HepG2 (cell line): ENCODE measurements around the gene DAB1. TPM values are rescaled to one million over a fixed set of nuclear protein-coding genes. Genes with fewer than 3 reads are reported as not detected.
A peak's percentile ranks its signal among the peaks of the same experiment; 100 is the strongest.

Experiments used
- ARNT2 ChIP-seq: sonication (generic); formaldehyde crosslinking; IDR thresholded peaks from 2 replicates; pipeline ENCODE4 v1.8.0; 2022; ENCODE audit warnings: mild to moderate bottlenecking, low read depth, missing genetic modification reagents, moderate library complexity
- CENPT ChIP-seq: sonication (generic); formaldehyde crosslinking; IDR thresholded peaks from 2 replicates; pipeline ENCODE4 v1.8.0; 2022; ENCODE audit warnings: low read depth, mild to moderate bottlenecking, moderate library complexity, missing genetic modification reagents
- CREM ChIP-seq, 2 experiments: sonication (generic) in 1 of 2; formaldehyde crosslinking in 1 of 2; IDR thresholded peaks; 2 replicates each; pipeline versions ENCODE4 v1.4.0 to v1.6.1; 2016 to 2020; ENCODE audit warnings: antibody characterized with exemption in 1 of 2, mild to moderate bottlenecking in 1 of 2, missing genetic modification reagents in 1 of 2
- FOXA3 ChIP-seq: IDR thresholded peaks from 2 replicates; pipeline ENCODE4 v1.6.1; 2016; ENCODE audit warnings: missing genetic modification reagents, missing compliant biosample characterization
- KDM1A ChIP-seq: IDR thresholded peaks from 2 replicates; pipeline ENCODE4 v1.6.1; 2016; ENCODE audit warnings: missing compliant biosample characterization
- NCOR1 ChIP-seq: fragments of 200-600 bp; sonication (generic); IDR thresholded peaks from 2 replicates; pipeline ENCODE4 v1.7.0; 2017; ENCODE audit warnings: antibody characterized with exemption, low read length, borderline replicate concordance
- NFYB ChIP-seq: sonication (generic); formaldehyde crosslinking; IDR thresholded peaks from 2 replicates; pipeline ENCODE4 v1.4.0; 2020; ENCODE audit warnings: missing genetic modification reagents
- SMAD1 ChIP-seq: sonication (generic); formaldehyde crosslinking; IDR thresholded peaks from 2 replicates; pipeline ENCODE4 v1.4.0; 2020; ENCODE audit warnings: missing genetic modification reagents, low read depth, mild to moderate bottlenecking, borderline replicate concordance
- WIZ ChIP-seq: sonication (generic); formaldehyde crosslinking; IDR thresholded peaks from 2 replicates; pipeline ENCODE4 v1.5.1; 2020; ENCODE audit warnings: mild to moderate bottlenecking, missing genetic modification reagents
- ZFY ChIP-seq: sonication (generic); formaldehyde crosslinking; IDR thresholded peaks from 2 replicates; pipeline ENCODE4 v1.4.0; 2020; ENCODE audit warnings: missing genetic modification reagents
- ZNF207 ChIP-seq: fragments of 450-650 bp; IDR thresholded peaks from 2 replicates; pipeline ENCODE4 v1.6.1; 2016; ENCODE audit warnings: antibody characterized with exemption, borderline replicate concordance
- ZNF331 ChIP-seq: sonication (generic); formaldehyde crosslinking; IDR thresholded peaks from 2 replicates; pipeline ENCODE4 v1.4.0; 2020; ENCODE audit warnings: missing genetic modification reagents
- ZNF354B ChIP-seq: sonication (generic); formaldehyde crosslinking; IDR thresholded peaks from 2 replicates; pipeline ENCODE4 v1.8.0; 2022; ENCODE audit warnings: mild to moderate bottlenecking, missing genetic modification reagents
- ZNF644 ChIP-seq: IDR thresholded peaks from 2 replicates; pipeline ENCODE4 v1.6.1; 2016; ENCODE audit warnings: low read depth
- ZNF747 ChIP-seq: sonication (generic); formaldehyde crosslinking; IDR thresholded peaks from 2 replicates; pipeline ENCODE4 v1.8.1; 2023; ENCODE audit warnings: missing genetic modification reagents, mild to moderate bottlenecking, borderline replicate concordance
- ZNF761 ChIP-seq: sonication (generic); formaldehyde crosslinking; conservative IDR thresholded peaks from 2 replicates; pipeline ENCODE4 v1.4.0; 2020; ENCODE audit warnings: mild to moderate bottlenecking, missing genetic modification reagents
- ZNF773 ChIP-seq: sonication (generic); formaldehyde crosslinking; IDR thresholded peaks from 2 replicates; pipeline ENCODE4 v1.4.0; 2020; ENCODE audit warnings: missing genetic modification reagents, borderline replicate concordance
- ZNF850 ChIP-seq: sonication (generic); formaldehyde crosslinking; conservative IDR thresholded peaks from 2 replicates; pipeline ENCODE4 v1.9.0; 2021; ENCODE audit warnings: mild to moderate bottlenecking, missing genetic modification reagents
- polyA plus RNA-seq, 8 experiments: library from polyadenylated mRNA; depleted of rRNA in 3 of 8; stranded (reverse) in 7 of 8; unstranded in 1 of 8; fragments of >200 nt; fragmentation: Illumina TruSeq in 4 of 8; extraction: Trizol in 4 of 8; gene quantifications; 2 replicates each; pipeline versions ENCODE4 v1.2.1 to v1.2.3, GENCODE V29; 2011 to 2016; ENCODE audit warnings: low read depth in 4 of 8, missing spikeins in 1 of 8, mixed read lengths in 1 of 8; ENCODE audit not compliant: insufficient read depth in 1 of 8
- total RNA-seq, 5 experiments: library from RNA; depleted of rRNA; stranded (reverse); fragments of >200 nt; fragmentation: Illumina TruSeq; extraction: Trizol; gene quantifications; 2 replicates each; pipeline ENCODE4 v1.2.3, GENCODE V29; 2016; ENCODE audit warnings: low read depth in 1 of 5
- TF ChIP-seq, protein P1 (sequence below): sonication (generic); formaldehyde crosslinking; IDR thresholded peaks from 2 replicates; pipeline ENCODE4 v1.4.0; 2020; ENCODE audit warnings: missing genetic modification reagents
- TF ChIP-seq, protein P2 (sequence below): sonication (generic); formaldehyde crosslinking; IDR thresholded peaks from 2 replicates; pipeline ENCODE4 v1.8.1; 2023; ENCODE audit warnings: mild to moderate bottlenecking, inconsistent platforms, moderate library complexity, missing genetic modification reagents, borderline replicate concordance
- TF ChIP-seq, protein P3 (sequence below): sonication (generic); formaldehyde crosslinking; IDR thresholded peaks from 2 replicates; pipeline ENCODE4 v1.5.1; 2020; ENCODE audit warnings: mild to moderate bottlenecking, missing genetic modification reagents, borderline replicate concordance
- TF ChIP-seq, protein P4 (sequence below): sonication (generic); formaldehyde crosslinking; IDR thresholded peaks from 2 replicates; pipeline ENCODE4 v1.4.0; 2020; ENCODE audit warnings: mild to moderate bottlenecking, missing genetic modification reagents

Gene DAB1
- total and polyA plus RNA-seq, 2 of the 13 experiments (the other 11 are each of a cell fraction or from before 2014, with no cell fraction given): 0.04 to 0.13 TPM

DNA sequence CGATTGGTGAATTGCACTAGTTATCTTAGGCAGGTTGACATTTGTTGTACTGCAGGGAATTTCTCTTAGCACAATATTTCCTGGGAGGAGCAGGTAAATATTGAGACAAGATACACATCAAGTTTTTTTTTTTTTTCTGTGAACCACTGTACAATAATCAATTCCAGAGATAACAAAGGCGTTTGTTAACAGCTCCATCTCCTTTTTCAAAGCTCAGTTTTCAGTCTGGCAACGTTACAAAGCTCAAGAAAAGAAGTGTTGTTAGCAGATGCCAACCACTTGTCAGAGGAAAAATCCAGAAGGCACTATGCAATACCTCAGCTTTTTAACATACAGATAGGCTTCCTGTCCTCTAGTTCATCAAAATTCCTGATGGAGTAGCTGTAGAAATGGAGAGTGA, 40.9 kb upstream of the DAB1 start (continued):
- TF ChIP-seq CREM (IDR thresholded peaks at IDR 0.05) (peak; percentile 90), CREM (CRISPR knock-in tag; IDR thresholded peaks at IDR 0.05) (no peak), ZFY (no peak), FOXA3 (peak; percentile 94), ARNT2 (no peak), ZNF761 (CRISPR knock-in tag) (no peak), ZNF354B (no peak), ZNF850 (CRISPR knock-in tag) (no peak), ZNF331 (CRISPR knock-in tag) (peak; percentile 46; the same call in 1 of the 2 replicates), NFYB (CRISPR knock-in tag) (no peak), SMAD1 (CRISPR knock-in tag) (no peak), KDM1A (CRISPR knock-in tag) (peak; percentile 67; the same call in 1 of the 2 replicates), ZNF207 (no peak), NCOR1 (peak; percentile 52; the same call in 1 of the 2 replicates), WIZ (CRISPR knock-in tag) (no peak), ZNF644 (CRISPR knock-in tag) (no peak), ZNF747 (CRISPR knock-in tag) (no peak), CENPT (CRISPR knock-in tag) (no peak), ZNF773 (CRISPR knock-in tag) (no peak)
- TF ChIP-seq, protein P1, sequence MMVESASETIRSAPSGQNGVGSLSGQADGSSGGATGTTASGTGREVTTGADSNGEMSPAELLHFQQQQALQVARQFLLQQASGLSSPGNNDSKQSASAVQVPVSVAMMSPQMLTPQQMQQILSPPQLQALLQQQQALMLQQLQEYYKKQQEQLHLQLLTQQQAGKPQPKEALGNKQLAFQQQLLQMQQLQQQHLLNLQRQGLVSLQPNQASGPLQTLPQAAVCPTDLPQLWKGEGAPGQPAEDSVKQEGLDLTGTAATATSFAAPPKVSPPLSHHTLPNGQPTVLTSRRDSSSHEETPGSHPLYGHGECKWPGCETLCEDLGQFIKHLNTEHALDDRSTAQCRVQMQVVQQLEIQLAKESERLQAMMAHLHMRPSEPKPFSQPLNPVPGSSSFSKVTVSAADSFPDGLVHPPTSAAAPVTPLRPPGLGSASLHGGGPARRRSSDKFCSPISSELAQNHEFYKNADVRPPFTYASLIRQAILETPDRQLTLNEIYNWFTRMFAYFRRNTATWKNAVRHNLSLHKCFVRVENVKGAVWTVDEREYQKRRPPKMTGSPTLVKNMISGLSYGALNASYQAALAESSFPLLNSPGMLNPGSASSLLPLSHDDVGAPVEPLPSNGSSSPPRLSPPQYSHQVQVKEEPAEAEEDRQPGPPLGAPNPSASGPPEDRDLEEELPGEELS (CRISPR knock-in tag): peak; percentile 91
- TF ChIP-seq, protein P2, sequence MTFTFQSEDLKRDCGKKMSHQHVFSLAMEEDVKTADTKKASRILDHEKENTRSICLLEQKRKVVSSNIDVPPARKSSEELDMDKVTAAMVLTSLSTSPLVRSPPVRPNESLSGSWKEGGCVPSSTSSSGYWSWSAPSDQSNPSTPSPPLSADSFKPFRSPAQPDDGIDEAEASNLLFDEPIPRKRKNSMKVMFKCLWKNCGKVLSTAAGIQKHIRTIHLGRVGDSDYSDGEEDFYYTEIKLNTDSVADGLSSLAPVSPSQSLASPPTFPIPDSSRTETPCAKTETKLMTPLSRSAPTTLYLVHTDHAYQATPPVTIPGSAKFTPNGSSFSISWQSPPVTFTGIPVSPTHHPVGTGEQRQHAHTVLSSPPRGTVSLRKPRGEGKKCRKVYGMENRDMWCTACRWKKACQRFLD (CRISPR knock-in tag): no peak
- TF ChIP-seq, protein P3, sequence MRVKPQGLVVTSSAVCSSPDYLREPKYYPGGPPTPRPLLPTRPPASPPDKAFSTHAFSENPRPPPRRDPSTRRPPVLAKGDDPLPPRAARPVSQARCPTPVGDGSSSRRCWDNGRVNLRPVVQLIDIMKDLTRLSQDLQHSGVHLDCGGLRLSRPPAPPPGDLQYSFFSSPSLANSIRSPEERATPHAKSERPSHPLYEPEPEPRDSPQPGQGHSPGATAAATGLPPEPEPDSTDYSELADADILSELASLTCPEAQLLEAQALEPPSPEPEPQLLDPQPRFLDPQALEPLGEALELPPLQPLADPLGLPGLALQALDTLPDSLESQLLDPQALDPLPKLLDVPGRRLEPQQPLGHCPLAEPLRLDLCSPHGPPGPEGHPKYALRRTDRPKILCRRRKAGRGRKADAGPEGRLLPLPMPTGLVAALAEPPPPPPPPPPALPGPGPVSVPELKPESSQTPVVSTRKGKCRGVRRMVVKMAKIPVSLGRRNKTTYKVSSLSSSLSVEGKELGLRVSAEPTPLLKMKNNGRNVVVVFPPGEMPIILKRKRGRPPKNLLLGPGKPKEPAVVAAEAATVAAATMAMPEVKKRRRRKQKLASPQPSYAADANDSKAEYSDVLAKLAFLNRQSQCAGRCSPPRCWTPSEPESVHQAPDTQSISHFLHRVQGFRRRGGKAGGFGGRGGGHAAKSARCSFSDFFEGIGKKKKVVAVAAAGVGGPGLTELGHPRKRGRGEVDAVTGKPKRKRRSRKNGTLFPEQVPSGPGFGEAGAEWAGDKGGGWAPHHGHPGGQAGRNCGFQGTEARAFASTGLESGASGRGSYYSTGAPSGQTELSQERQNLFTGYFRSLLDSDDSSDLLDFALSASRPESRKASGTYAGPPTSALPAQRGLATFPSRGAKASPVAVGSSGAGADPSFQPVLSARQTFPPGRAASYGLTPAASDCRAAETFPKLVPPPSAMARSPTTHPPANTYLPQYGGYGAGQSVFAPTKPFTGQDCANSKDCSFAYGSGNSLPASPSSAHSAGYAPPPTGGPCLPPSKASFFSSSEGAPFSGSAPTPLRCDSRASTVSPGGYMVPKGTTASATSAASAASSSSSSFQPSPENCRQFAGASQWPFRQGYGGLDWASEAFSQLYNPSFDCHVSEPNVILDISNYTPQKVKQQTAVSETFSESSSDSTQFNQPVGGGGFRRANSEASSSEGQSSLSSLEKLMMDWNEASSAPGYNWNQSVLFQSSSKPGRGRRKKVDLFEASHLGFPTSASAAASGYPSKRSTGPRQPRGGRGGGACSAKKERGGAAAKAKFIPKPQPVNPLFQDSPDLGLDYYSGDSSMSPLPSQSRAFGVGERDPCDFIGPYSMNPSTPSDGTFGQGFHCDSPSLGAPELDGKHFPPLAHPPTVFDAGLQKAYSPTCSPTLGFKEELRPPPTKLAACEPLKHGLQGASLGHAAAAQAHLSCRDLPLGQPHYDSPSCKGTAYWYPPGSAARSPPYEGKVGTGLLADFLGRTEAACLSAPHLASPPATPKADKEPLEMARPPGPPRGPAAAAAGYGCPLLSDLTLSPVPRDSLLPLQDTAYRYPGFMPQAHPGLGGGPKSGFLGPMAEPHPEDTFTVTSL: peak; percentile 95; the same call in 1 of the 2 replicates
- TF ChIP-seq, protein P4, sequence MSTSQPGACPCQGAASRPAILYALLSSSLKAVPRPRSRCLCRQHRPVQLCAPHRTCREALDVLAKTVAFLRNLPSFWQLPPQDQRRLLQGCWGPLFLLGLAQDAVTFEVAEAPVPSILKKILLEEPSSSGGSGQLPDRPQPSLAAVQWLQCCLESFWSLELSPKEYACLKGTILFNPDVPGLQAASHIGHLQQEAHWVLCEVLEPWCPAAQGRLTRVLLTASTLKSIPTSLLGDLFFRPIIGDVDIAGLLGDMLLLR (CRISPR knock-in tag): no peak
